ENCODE results near the gene MEG3.

The MEG3 gene

GRCh38 chr14:100898465-100898864, 72.5 kb downstream of the MEG3 start:
- DNase-seq (ENCODE audit: low read depth): no peak

- DNase-seq (ENCODE audit: low read depth): no peak
These were observed 73.3 kb downstream of the MEG3 start for GRCh38 chr14:100898935-100899883.

DNA sequence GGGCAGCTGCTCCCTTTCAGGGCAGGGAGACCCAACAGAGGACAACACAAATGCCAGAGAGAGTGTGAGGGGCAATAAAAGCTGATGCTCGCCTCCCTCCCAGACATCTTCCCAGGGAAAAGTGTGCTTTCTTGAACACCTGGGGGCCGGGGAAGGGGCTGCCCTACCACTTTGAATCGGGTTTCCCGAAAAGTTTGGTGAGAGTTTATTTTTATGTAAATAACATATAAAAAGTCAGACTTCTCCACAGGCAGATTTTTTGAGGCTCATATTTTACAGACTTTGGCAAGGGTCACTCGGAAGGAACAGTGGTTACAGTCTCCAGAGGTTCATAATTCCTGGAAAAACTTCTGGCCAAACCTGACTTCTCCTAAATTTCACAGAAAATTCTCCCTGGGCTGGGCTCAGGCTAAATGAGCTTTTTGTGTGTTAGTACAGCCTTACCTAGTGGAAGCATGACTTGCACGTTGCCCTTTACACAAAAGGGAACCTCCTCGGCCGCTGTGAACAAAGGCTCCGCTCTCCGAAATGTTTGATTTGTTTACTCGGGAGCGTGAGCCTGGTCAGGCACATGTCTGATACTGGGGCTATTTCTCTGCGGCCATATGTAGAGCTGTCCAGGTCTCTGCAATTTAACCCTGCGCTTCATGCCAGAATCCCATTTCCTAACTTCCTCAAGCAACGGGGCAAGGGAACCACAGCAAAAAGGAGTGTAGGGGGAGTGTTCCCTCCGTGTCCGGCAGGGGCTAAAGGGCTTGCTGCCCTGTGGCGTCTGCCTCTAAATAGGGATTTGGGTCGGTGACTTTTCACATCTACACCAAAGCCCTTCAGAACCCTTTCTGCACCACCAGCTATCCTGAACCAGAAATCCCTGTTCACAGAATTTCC, 74.2 kb downstream of the MEG3 start:
- DNase-seq (ENCODE audit: low read depth): no peak

DNA sequence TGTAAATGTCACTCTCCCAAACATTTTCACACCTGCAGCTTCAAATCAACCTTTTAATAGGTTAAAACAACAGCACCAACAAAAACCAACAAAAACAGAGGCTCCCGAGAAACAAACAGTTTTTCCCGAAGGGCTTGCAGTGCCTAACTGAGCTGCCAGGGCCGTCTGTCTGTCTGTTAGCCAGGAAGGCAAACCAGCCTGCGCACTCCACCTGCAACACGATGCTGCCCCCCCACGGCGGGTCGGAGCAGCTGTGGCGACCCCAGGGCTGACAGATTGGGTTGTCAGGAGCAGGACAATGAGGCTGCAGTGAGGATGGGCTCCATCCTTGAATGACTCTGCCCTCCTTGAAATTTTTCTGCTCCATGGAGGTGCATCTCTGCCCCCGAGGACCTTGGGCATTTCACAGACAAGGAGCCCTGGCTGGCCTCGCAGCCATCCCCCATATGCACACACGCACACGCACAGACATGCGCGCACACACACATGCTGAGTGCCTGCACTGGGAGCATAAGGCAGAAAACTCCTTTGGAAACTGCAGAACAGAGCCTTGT, 75.0 kb downstream of the MEG3 start:
- no peak for DNase-seq (ENCODE audit: low read depth)

GRCh38 chr14:100901391-100902183, 75.7 kb downstream of the MEG3 start:
- no peak for DNase-seq (ENCODE audit: low read depth)

- no peak for DNase-seq (ENCODE audit: low read depth)
These were observed 76.6 kb downstream of the MEG3 start for GRCh38 chr14:100902295-100903133.

- no peak for DNase-seq (ENCODE audit: low read depth)
These were observed 77.2 kb downstream of the MEG3 start for GRCh38 chr14:100903134-100903468.

DNA sequence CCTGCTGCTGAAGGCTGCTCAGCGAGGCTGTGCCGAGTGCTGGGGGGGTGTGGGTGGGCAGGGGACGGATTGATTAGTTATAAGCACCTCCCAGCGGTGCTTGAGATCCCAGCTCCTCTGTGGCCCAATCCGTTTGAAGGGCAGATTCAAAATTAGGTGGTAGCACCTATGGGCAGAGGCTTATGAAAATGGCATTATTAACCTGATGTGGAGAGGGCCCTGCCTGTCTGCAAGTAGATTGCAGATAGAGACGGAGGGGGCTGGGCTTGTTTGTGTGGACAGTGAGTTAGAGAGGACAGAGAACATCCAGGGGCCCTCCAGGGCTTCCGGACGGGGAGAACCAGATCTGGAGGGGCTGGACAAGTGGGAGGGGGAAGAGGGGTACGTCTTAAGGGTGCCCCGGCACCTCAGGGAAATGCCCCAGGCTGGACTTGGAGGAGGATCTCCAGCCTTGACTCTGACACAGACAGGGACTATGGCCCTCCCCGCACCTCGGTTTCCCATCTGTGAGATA, 77.8 kb downstream of the MEG3 start, which contains the start of gene RTL1:
Gene RTL1, minus strand, starts transcription at position 51 of the 514 bp plus-strand sequence. CDS start 18,934 bp downstream, outside the sequence.
- DNase-seq (ENCODE audit: low read depth): no peak

GRCh38 chr14:100904307-100905087, 78.6 kb downstream of the MEG3 start:
- no peak for DNase-seq (ENCODE audit: low read depth)

DNA sequence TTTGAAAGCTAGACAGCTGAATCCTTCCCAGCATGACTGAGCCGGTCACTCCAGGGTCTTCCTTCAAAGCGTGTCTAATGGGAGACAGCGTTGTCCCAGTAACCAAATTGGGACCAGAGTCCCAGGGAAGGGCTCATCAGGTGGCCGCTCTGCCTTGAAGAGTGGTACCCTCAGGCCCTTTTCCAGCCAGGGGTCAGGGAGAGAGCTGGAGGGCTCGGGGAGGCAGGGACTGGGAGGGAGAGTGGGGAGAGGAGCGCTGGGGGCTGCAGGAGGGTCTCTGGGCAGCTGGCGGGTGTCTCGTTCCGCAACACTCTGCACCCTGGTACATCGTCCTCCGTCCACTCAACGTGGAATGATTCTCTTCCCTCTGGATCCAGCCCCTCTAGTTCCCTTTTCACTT, 79.2 kb downstream of the MEG3 start:
- DNase-seq (ENCODE audit: low read depth): no peak

- DNase-seq (ENCODE audit: low read depth): no peak
These were observed 80.5 kb downstream of the MEG3 start for GRCh38 chr14:100906420-100906819.

- no peak for DNase-seq (ENCODE audit: low read depth)
These were observed 81.3 kb downstream of the MEG3 start for GRCh38 chr14:100907240-100907639.

DNA sequence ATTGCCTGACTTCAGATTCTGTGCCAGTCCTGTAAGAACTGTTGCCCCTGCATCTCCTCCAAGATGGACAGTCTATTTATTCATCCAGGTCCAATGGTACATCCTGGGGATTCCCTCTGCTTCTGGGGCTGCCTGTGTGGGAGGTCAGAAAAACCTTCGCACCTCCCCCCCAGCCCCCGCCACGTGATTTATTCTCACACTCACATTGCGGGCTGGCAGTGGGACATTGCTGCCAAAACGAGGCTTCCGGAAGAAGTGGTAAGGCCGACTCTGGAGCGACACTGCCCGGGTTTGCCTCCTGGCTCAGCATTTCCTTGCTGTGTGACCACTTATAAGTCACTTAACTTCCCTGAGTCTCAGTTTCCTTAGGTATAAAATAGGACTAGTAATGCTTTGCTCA, 83.5 kb downstream of the MEG3 start:
- no peak for DNase-seq (ENCODE audit: low read depth)

Measured in activated T-cell treated with anti-CD3 and anti-CD28 coated beads for 1 hour (primary cell).